HepG2 (cell line): Measurements from ENCODE around the gene ING5. TPM values are rescaled to one million over a fixed set of nuclear protein-coding genes. Genes with fewer than 3 reads are reported as not detected.

Source experiments
- ATAC-seq: fragments of 200-7000 bp; cut with Tn5 transposase; 3 replicates; pipeline ENCODE4 v1.9.1; 2020; ENCODE audit warnings: mild to moderate bottlenecking, moderate library complexity
- BruUV-seq: library from RNA; stranded (reverse); fragments of 400-500 nt; replicated peaks from 2 replicates; lab custom pipeline; 2021; lab: Mats Ljungman, UMichigan
- CTCF ChIA-PET: fragments of 300-600 bp; formaldehyde crosslinking; extraction: SDS; loops from one replicate; lab custom pipeline; 2021; ENCODE audit warnings: low total read pairs, inconsistent platforms, low intra/inter-chr PET ratio; lab: Yijun Ruan, JAX
- POLR2A ChIA-PET: fragments of 350-600 bp; sonication (Branson Sonifier 250); formaldehyde crosslinking; loops from one replicate; lab custom pipeline; 2020; ENCODE audit warnings: antibody characterized with exemption, inconsistent platforms; lab: Yijun Ruan, JAX
- DNase-seq: peaks from one replicate; pipeline ENCODE4 v3.0.0-alpha.2; 2015; ENCODE audit warnings: low spot score
- FAIRE-seq: peaks from 3 replicates; lab custom pipeline; 2011; peaks lifted over from hg19 to GRCh38; lab: Jason Lieb, UNC
- H2AFZ ChIP-seq: one replicate; pipeline ENCODE4 v1.6.1; 2011; ENCODE audit warnings: low read length, inconsistent platforms
- H3K27ac ChIP-seq: fragments of 300-600 bp; 3 replicates; pipeline ENCODE4 v1.8.0; 2011; ENCODE audit warnings: mixed run types, mild to moderate bottlenecking, mixed read lengths, low read length, inconsistent platforms; ENCODE audit not compliant: insufficient read depth; ENCODE audit errors: extremely low read length
- H3K27me3 ChIP-seq, 2 experiments: fragments of 200-600 bp in 1 of 2; 2 replicates in 1 of 2; 3 replicates in 1 of 2; pipeline versions ENCODE4 v1.6.0 to v1.8.0; 2011; ENCODE audit warnings: low read length in 2 of 2, mild to moderate bottlenecking in 2 of 2, moderate library complexity in 2 of 2, inconsistent platforms in 1 of 2; ENCODE audit not compliant: insufficient read depth in 2 of 2, control insufficient read depth in 1 of 2
- H3K36me3 ChIP-seq, 2 experiments: fragments of 200-600 bp in 1 of 2; replicated peaks in 1 of 2; 2 replicates in 1 of 2; 3 replicates in 1 of 2; pipeline versions ENCODE4 v1.5.1 to v1.8.0; 2011; ENCODE audit warnings: low read length in 2 of 2, inconsistent platforms in 1 of 2; ENCODE audit not compliant: insufficient read depth in 2 of 2, control insufficient read depth in 1 of 2
- H3K4me1 ChIP-seq: 2 replicates; pipeline ENCODE4 v1.5.1; 2012; ENCODE audit warnings: low read length, inconsistent platforms; ENCODE audit not compliant: insufficient read depth
- H3K4me2 ChIP-seq: 2 replicates; pipeline ENCODE4 v1.6.0; 2011; ENCODE audit warnings: low read depth, low read length, inconsistent platforms
- H3K4me3 ChIP-seq, 3 experiments: fragments of 200-600 bp in 1 of 3; sonication (generic), shearing (Covaris generic) in 1 of 3; replicated peaks in 1 of 3; 2 replicates each; pipeline ENCODE4 v1.5.1; 2011 to 2016; ENCODE audit warnings: low read length in 3 of 3, inconsistent platforms in 2 of 3, low read depth in 2 of 3, mild to moderate bottlenecking in 2 of 3, control low read depth in 1 of 3, mixed read lengths in 1 of 3; ENCODE audit not compliant: insufficient read depth in 1 of 3
- H3K79me2 ChIP-seq: one replicate; pipeline ENCODE4 v1.6.1; 2011; ENCODE audit warnings: low read length, inconsistent platforms; ENCODE audit not compliant: insufficient read depth
- H3K9ac ChIP-seq: 2 replicates; pipeline ENCODE4 v1.6.0; 2011; ENCODE audit warnings: mild to moderate bottlenecking, low read depth, low read length, inconsistent platforms; ENCODE audit not compliant: insufficient read depth
- H3K9me3 ChIP-seq: 2 replicates; pipeline ENCODE4 v1.5.1; 2012; ENCODE audit warnings: mild to moderate bottlenecking, low read length
- H4K20me1 ChIP-seq: 2 replicates; pipeline ENCODE4 v1.6.0; 2011; ENCODE audit warnings: inconsistent platforms, mild to moderate bottlenecking, low read length, moderate library complexity; ENCODE audit not compliant: insufficient read depth
- AGO2 ChIP-seq: fragments of 200-400 bp; formaldehyde crosslinking; optimal IDR thresholded peaks from 2 replicates; pipeline ENCODE3; 2017; ENCODE audit warnings: mild to moderate bottlenecking, low read depth, low read length, moderate library complexity
- BORCS8-MEF2B ChIP-seq: sonication (generic); formaldehyde crosslinking; IDR thresholded peaks from 2 replicates; pipeline ENCODE4 v1.8.0; 2022; ENCODE audit warnings: mild to moderate bottlenecking, missing genetic modification reagents
- NFE2L1 ChIP-seq: sonication (generic); formaldehyde crosslinking; IDR thresholded peaks from 2 replicates; pipeline ENCODE4 v1.4.0; 2020; ENCODE audit warnings: missing genetic modification reagents, mild to moderate bottlenecking, borderline replicate concordance
- PHF20 ChIP-seq: sonication (generic); formaldehyde crosslinking; IDR thresholded peaks from 2 replicates; pipeline ENCODE4 v1.5.0; 2020; ENCODE audit warnings: mild to moderate bottlenecking, missing genetic modification reagents
- ZNF749 ChIP-seq: sonication (generic); formaldehyde crosslinking; IDR thresholded peaks from 2 replicates; pipeline ENCODE4 v1.8.0; 2022; ENCODE audit warnings: mild to moderate bottlenecking, missing genetic modification reagents, moderate library complexity, borderline replicate concordance
- WGBS: methylation state at CpG from one replicate; pipeline ENCODE4 v1.1.6; 2017; ENCODE audit warnings: low lambda C conversion rate; 5-methylcytosine and 5-hydroxymethylcytosine counted together
- in situ Hi-C: cut with HindIII; loops from 2 replicates; pipeline ENCODE4 v1.10.0; 2017; ENCODE audit warnings: low pct_unique_long_range_greater_than_20kb; ENCODE audit not compliant: extremely low pct_ligation_motif_present
- intact Hi-C: fragments of 100-400 bp; cut with micrococcal nuclease; formaldehyde crosslinking; loops from one replicate; pipeline ENCODE4 v1.10.0; 2022; ENCODE audit not compliant: unreplicated experiment
- polyA plus RNA-seq, 8 experiments: library from polyadenylated mRNA; depleted of rRNA in 3 of 8; stranded (reverse) in 7 of 8; unstranded in 1 of 8; fragments of >200 nt; fragmentation: Illumina TruSeq in 4 of 8; extraction: Trizol in 4 of 8; gene quantifications; 2 replicates each; pipeline versions ENCODE4 v1.2.1 to v1.2.3, GENCODE V29; 2011 to 2016; ENCODE audit warnings: low read depth in 4 of 8, missing spikeins in 1 of 8, mixed read lengths in 1 of 8; ENCODE audit not compliant: insufficient read depth in 1 of 8
- total RNA-seq, 5 experiments: library from RNA; depleted of rRNA; stranded (reverse); fragments of >200 nt; fragmentation: Illumina TruSeq; extraction: Trizol; gene quantifications; 2 replicates each; pipeline ENCODE4 v1.2.3, GENCODE V29; 2016; ENCODE audit warnings: low read depth in 1 of 5
- TF ChIP-seq, protein P1 (sequence below): sonication (generic); formaldehyde crosslinking; IDR thresholded peaks from 2 replicates; pipeline ENCODE4 v1.4.0; 2020; ENCODE audit warnings: mild to moderate bottlenecking, missing genetic modification reagents
- TF ChIP-seq, protein P2 (sequence below), 2 experiments: sonication (generic) in 1 of 2; formaldehyde crosslinking in 1 of 2; IDR thresholded peaks; 2 replicates each; pipeline versions ENCODE4 v1.4.0 to v1.6.1; 2016 to 2020; ENCODE audit warnings: borderline replicate concordance in 1 of 2, low read depth in 1 of 2, mild to moderate bottlenecking in 1 of 2, missing genetic modification reagents in 1 of 2
- TF ChIP-seq, protein P3 (sequence below): sonication (generic); formaldehyde crosslinking; IDR thresholded peaks from 2 replicates; pipeline ENCODE4 v1.5.0; 2020; ENCODE audit warnings: missing genetic modification reagents
- TF ChIP-seq, protein P4 (sequence below): sonication (generic); formaldehyde crosslinking; IDR thresholded peaks from 2 replicates; pipeline ENCODE4 v1.5.0; 2020; ENCODE audit warnings: missing genetic modification reagents
- TF ChIP-seq, protein P5 (sequence below): sonication (generic); formaldehyde crosslinking; IDR thresholded peaks from 2 replicates; pipeline ENCODE4 v1.4.0; 2020; ENCODE audit warnings: missing genetic modification reagents, low read depth, mild to moderate bottlenecking, borderline replicate concordance
- TF ChIP-seq, protein P6 (sequence below): sonication (generic); formaldehyde crosslinking; IDR thresholded peaks from 2 replicates; pipeline ENCODE4 v1.4.0; 2020; ENCODE audit warnings: missing genetic modification reagents

ING5 gene
- total and polyA plus RNA-seq, 2 of the 13 experiments (the other 11 are each of a cell fraction or from before 2014, with no cell fraction given) = 61.9 to 71.9 TPM

DNA sequence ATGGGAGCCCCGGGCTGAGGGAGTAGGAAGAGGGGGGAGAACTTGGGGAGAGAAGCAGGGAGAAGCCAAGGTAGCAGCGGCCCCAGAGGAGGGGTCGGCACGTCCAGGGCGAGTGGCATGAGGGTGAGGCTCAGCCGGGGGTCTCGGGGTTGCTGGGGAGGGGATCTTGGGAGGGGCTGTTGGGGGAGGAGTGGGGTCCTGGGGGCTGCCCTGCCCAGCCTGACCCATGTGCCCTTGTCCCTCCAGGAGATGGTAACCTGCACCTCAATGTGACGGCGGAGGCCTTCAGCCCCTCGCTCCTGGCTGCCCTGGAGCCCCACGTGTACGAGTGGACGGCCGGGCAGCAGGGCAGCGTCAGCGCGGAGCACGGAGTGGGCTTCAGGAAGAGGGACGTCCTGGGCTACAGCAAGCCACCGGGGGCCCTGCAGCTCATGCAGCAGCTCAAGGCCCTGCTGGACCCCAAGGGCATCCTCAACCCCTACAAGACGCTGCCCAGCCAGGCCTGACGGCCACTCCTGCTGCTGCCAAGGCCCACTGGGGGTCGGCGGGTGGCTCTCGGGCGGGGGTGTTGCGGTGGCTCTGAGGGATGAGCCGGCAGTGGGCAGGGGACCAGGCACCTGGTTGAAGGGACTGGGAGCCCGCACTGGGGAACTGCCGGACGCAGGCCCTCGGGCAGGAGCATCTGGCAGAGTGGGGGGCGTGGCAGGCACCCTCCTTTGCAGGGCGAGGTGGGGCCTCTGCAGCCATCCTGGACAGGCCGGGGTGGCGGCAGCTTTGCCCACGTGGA lies 65.8 kb downstream of the ING5 start:
- Histone ChIP-seq H3K27ac (no peak overlapping the region), H3K36me3 (no peaks in the 10 kb centered on the region; a peak in 1 of 5 replicates), H4K20me1 (no peaks in the 10 kb centered on the region), H3K9ac (no peak overlapping the region), H2AFZ (no peak overlapping the region), H3K4me2 (no peak overlapping the region), H3K79me2 (peaks cover 22% of the 10 kb centered on the region), H3K4me1 (peaks cover 35% of the 10 kb centered on the region), H3K27me3 (no peaks in the 10 kb centered on the region; a peak in 1 of 5 replicates), H3K9me3 (no peaks in the 10 kb centered on the region), H3K4me3 (no peak overlapping the region)
- FAIRE-seq (no peak), DNase-seq (no peak), ATAC-seq (no peak)
- 96% methylated on average over 29 of the region's 37 CpGs for WGBS
- BruUV-seq = no TSS peak
- CTCF ChIA-PET = no interaction called here
- POLR2A ChIA-PET = interaction anchor here (1.4 to 8.9 kb wide), 2 partner anchors 33 to 42 kb away, joined by 5 to 218 read pairs; partner anchors contain the start of genes D2HGDH and NEU4
- intact Hi-C loops = no loop called here
- in situ Hi-C loops = no loop called here
- no peak for TF ChIP-seq PHF20
- TF ChIP-seq, protein P1, sequence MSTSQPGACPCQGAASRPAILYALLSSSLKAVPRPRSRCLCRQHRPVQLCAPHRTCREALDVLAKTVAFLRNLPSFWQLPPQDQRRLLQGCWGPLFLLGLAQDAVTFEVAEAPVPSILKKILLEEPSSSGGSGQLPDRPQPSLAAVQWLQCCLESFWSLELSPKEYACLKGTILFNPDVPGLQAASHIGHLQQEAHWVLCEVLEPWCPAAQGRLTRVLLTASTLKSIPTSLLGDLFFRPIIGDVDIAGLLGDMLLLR (CRISPR knock-in tag) = no peak
- TF ChIP-seq, protein P2, sequence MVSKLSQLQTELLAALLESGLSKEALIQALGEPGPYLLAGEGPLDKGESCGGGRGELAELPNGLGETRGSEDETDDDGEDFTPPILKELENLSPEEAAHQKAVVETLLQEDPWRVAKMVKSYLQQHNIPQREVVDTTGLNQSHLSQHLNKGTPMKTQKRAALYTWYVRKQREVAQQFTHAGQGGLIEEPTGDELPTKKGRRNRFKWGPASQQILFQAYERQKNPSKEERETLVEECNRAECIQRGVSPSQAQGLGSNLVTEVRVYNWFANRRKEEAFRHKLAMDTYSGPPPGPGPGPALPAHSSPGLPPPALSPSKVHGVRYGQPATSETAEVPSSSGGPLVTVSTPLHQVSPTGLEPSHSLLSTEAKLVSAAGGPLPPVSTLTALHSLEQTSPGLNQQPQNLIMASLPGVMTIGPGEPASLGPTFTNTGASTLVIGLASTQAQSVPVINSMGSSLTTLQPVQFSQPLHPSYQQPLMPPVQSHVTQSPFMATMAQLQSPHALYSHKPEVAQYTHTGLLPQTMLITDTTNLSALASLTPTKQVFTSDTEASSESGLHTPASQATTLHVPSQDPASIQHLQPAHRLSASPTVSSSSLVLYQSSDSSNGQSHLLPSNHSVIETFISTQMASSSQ (IDR thresholded peaks at IDR 0.05; ENCODE audit: low read depth) = no peak
- TF ChIP-seq, protein P2 (CRISPR knock-in tag; IDR thresholded peaks at IDR 0.05; ENCODE audit: borderline replicate concordance) = no peak
- peak; percentile 85 for TF ChIP-seq AGO2
- TF ChIP-seq BORCS8-MEF2B = no peak
- TF ChIP-seq, protein P3, sequence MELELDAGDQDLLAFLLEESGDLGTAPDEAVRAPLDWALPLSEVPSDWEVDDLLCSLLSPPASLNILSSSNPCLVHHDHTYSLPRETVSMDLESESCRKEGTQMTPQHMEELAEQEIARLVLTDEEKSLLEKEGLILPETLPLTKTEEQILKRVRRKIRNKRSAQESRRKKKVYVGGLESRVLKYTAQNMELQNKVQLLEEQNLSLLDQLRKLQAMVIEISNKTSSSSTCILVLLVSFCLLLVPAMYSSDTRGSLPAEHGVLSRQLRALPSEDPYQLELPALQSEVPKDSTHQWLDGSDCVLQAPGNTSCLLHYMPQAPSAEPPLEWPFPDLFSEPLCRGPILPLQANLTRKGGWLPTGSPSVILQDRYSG (CRISPR knock-in tag) = no peak
- TF ChIP-seq, protein P4, sequence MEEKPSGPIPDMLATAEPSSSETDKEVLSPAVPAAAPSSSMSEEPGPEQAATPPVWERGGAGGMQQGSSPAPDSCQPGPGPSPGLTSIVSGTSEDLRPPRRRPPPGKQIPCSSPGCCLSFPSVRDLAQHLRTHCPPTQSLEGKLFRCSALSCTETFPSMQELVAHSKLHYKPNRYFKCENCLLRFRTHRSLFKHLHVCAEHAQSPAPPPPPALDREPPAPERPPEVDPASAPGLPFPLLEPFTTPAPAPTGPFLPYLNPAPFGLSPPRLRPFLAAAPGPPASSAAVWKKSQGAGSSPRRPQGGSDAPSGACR (CRISPR knock-in tag) = no peak
- TF ChIP-seq, protein P5, sequence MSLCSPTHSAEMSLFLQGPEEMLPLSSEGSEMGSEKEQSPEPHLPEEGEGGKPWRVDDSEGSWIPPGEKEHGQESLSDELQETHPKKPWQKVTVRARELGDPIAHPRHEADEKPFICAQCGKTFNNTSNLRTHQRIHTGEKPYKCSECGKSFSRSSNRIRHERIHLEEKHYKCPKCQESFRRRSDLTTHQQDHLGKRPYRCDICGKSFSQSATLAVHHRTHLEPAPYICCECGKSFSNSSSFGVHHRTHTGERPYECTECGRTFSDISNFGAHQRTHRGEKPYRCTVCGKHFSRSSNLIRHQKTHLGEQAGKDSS (CRISPR knock-in tag) = no peak
- TF ChIP-seq, protein P6, sequence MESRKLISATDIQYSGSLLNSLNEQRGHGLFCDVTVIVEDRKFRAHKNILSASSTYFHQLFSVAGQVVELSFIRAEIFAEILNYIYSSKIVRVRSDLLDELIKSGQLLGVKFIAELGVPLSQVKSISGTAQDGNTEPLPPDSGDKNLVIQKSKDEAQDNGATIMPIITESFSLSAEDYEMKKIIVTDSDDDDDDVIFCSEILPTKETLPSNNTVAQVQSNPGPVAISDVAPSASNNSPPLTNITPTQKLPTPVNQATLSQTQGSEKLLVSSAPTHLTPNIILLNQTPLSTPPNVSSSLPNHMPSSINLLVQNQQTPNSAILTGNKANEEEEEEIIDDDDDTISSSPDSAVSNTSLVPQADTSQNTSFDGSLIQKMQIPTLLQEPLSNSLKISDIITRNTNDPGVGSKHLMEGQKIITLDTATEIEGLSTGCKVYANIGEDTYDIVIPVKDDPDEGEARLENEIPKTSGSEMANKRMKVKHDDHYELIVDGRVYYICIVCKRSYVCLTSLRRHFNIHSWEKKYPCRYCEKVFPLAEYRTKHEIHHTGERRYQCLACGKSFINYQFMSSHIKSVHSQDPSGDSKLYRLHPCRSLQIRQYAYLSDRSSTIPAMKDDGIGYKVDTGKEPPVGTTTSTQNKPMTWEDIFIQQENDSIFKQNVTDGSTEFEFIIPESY (CRISPR knock-in tag) = no peak
- TF ChIP-seq ZNF749 (CRISPR knock-in tag) = 0 out of 2 replicates have a peak, but pooled peaks have one; percentile 39
- no peak for TF ChIP-seq NFE2L1 (CRISPR knock-in tag)
